Heart left ventricle (tissue), 16 donors: ENCODE results near the gene C4BPA. TPM values are rescaled to one million over a fixed set of nuclear protein-coding genes. Genes with fewer than 3 reads are reported as not detected.

Experiments used
- ATAC-seq, 4 donors: fragments of 200-7000 bp; cut with Tn5 transposase; one replicate each; pipeline ENCODE4 v1.9.1; 2020 to 2022; ENCODE audit warnings: moderate library complexity in 4 of 4, mild to moderate bottlenecking in 3 of 4, moderate number of reproducible peaks in 1 of 4
- DNase-seq, 5 donors: peaks; one replicate each; pipeline ENCODE4 v3.0.0-alpha.2; 2020
- H3K27ac ChIP-seq, 12 donors: fragments of 200-600 bp; sonication (generic) in 4 of 12; one replicate each; pipeline versions ENCODE4 v1.5.0 to v1.8.0; 2016 to 2022; ENCODE audit warnings: mild to moderate bottlenecking in 2 of 12
- H3K27me3 ChIP-seq, 9 donors: fragments of 200-600 bp; sonication (generic) in 2 of 9; one replicate each; pipeline versions ENCODE4 v1.5.1 to v1.8.0; 2016 to 2022; ENCODE audit warnings: mild to moderate bottlenecking in 3 of 9
- H3K36me3 ChIP-seq, 9 donors: fragments of 200-600 bp; sonication (generic) in 2 of 9; one replicate each; pipeline versions ENCODE4 v1.5.0 to v1.8.0; 2018 to 2022; ENCODE audit warnings: mild to moderate bottlenecking in 2 of 9
- H3K4me1 ChIP-seq, 12 donors: fragments of 200-600 bp; sonication (generic) in 4 of 12; one replicate each; pipeline versions ENCODE4 v1.5.0 to v1.8.0; 2016 to 2022; ENCODE audit warnings: mild to moderate bottlenecking in 3 of 12
- H3K4me3 ChIP-seq, 12 donors: fragments of 200-600 bp; sonication (generic) in 4 of 12; one replicate each; pipeline versions ENCODE4 v1.5.0 to v1.8.0; 2017 to 2022; ENCODE audit warnings: mild to moderate bottlenecking in 9 of 12, moderate library complexity in 4 of 12
- H3K9me3 ChIP-seq, 12 donors: fragments of 200-600 bp; sonication (generic) in 4 of 12; one replicate each; pipeline versions ENCODE4 v1.5.0 to v1.8.0; 2016 to 2022; ENCODE audit warnings: mild to moderate bottlenecking in 1 of 12
- POLR2A ChIP-seq, 2 donors: fragments of 450-650 bp; IDR thresholded peaks; one replicate each; pipeline ENCODE4 v1.6.1; 2017; ENCODE audit warnings: antibody characterized with exemption in 2 of 2, mild to moderate bottlenecking in 2 of 2, moderate library complexity in 2 of 2
- WGBS, 4 donors: extraction: QIAGEN DNeasy Blood & Tissue Kit in 2 of 4; methylation state at CpG; one replicate each; pipeline versions ENCODE4 v1.1.5 to v1.1.7; 2013 to 2018; 5-methylcytosine and 5-hydroxymethylcytosine counted together
- intact Hi-C, 10 donors: fragments of 100-400 bp; cut with DNase I; formaldehyde crosslinking; loops; one replicate each; pipeline versions ENCODE4 v1.11.1 to v1.14.2; 2022
- polyA plus RNA-seq, 2 donors: library from polyadenylated mRNA; stranded (reverse); fragments of 200-250 nt; gene quantifications; one replicate each; pipeline ENCODE4 v1.2.3, GENCODE V29; 2013
- total RNA-seq, 9 donors: library from RNA; depleted of rRNA in 2 of 9; stranded (reverse); fragments of >200 nt in 2 of 9; fragmentation: NEBNext Ultra II Directional in 3 of 9; extraction: Animal tissue kit (Norgen Biotek cat#: 25700) in 3 of 9; gene quantifications; one replicate each; pipeline versions ENCODE4 v1.1.0 to v1.2.4, GENCODE V29; 2016 to 2023
- TF ChIP-seq, protein P1 (sequence below), 12 donors: fragments of 200-600 bp; sonication (generic) in 4 of 12; IDR thresholded peaks; one replicate each; pipeline versions ENCODE4 v1.5.0 to v1.8.0; 2018 to 2022; ENCODE audit warnings: antibody characterized with exemption in 12 of 12, mild to moderate bottlenecking in 5 of 12
- donor health status: ischemic (EF 13 %, LVEDD 7.1; RV severe dilation, severe dysfunction).
- donor health status: healthy with polysubstance abuse.
- donor health status: DM: no; HTN: yes; CAD: no.
- donor health status: DM: no; HTN: no; CAD: no.
- donor health status: ischemic (EF 25% LVEDD 6.9; RV normal size, moderate dysfunction).
- donor health status: ischemic (EF 25% LVEDD 5.7; RV mildly dilated, moderate dysfunction).
- donor health status: healthy.
- donor health status: DM: yes; HTN: yes; CAD: no.
- donor health status: ischemic (EF 35%, LVEDD 5.7; RV mildly dilated, moderate dysfunction).
- donor health status: nonischemic (EF 11% LVEDD 7.7; RV severe dilation, severe dysfunction).
- donor health status: DM: yes; HTN: yes; CAD: no.
- donor health status: PGD.
- donor health status: ischemic (EF 29% LVEDD 5.4; RV normal size, mild dysfunction).
- donor health status: nonischemic (EF 23%, LVEDD 6.1; RV moderate dilation, normal function).

The C4BPA gene
- total and polyA plus RNA-seq, 11 donors, result 0.03 TPM; not detected in 10

- TF ChIP-seq, protein P1, sequence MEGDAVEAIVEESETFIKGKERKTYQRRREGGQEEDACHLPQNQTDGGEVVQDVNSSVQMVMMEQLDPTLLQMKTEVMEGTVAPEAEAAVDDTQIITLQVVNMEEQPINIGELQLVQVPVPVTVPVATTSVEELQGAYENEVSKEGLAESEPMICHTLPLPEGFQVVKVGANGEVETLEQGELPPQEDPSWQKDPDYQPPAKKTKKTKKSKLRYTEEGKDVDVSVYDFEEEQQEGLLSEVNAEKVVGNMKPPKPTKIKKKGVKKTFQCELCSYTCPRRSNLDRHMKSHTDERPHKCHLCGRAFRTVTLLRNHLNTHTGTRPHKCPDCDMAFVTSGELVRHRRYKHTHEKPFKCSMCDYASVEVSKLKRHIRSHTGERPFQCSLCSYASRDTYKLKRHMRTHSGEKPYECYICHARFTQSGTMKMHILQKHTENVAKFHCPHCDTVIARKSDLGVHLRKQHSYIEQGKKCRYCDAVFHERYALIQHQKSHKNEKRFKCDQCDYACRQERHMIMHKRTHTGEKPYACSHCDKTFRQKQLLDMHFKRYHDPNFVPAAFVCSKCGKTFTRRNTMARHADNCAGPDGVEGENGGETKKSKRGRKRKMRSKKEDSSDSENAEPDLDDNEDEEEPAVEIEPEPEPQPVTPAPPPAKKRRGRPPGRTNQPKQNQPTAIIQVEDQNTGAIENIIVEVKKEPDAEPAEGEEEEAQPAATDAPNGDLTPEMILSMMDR (IDR thresholded peaks at IDR 0.05), result no peak
- no peak for TF ChIP-seq POLR2A (IDR thresholded peaks at IDR 0.05)
- Histone ChIP-seq H3K27ac (peak overlapping the region in 7 of 12 donors; percentile 3 to 85 (median 34)), H3K27me3 (no peaks in the 10 kb centered on the region), H3K4me1 (peaks cover 0 to 60% (median 8%) of the 10 kb centered on the region in 12 donors), H3K4me3 (peak overlapping the region in 3 of 12 donors; percentile 43 to 56 (median 44)), H3K36me3 (peaks cover 0 to 95% (median 86%) of the 10 kb centered on the region in 9 donors), H3K9me3 (no peaks in the 10 kb centered on the region)
- ATAC-seq, result no peak
- intact Hi-C loops, result no loop called here
- no peak for DNase-seq
- WGBS, 4 donors, result 68 to 78% (median 77%) methylated on average over 5 of the region's 5 CpGs
These were observed 36.4 kb upstream of the C4BPA start for GRCh38 chr1:207067665-207068064.

DNA sequence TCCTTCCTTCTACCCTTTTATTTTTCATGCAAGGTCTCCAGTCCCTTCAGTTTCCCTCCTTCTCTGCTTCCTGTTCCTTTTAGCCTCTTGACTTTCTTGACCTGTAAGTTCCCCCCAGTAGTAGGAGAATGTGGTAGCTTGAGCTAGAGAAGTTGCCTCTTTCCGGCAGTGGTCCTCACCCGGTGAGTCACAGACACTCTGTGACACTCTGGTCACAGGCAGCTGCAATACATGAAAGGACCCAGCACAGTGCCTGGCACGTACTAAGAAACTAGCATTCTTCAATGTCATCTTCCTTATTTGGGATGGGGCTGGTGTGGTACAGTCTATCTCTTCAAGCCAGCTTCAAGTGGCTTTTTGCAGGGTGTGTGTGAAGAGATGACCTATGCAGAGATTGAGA lies 35.0 kb upstream of the C4BPA start:
- peak in 1 of 5 donors; percentile 50 for DNase-seq
- ATAC-seq, result peak in 3 of 4 donors; percentile 45 to 79 (median 73)
- Histone ChIP-seq H3K9me3 (no peaks in the 10 kb centered on the region), H3K27me3 (no peaks in the 10 kb centered on the region), H3K4me3 (peak overlapping the region in 1 of 12 donors; percentile 15), H3K27ac (peak overlapping the region in 10 of 12 donors; percentile 32 to 83 (median 66)), H3K4me1 (peaks cover 0 to 70% (median 8%) of the 10 kb centered on the region in 12 donors), H3K36me3 (peaks cover 0 to 96% (median 80%) of the 10 kb centered on the region in 9 donors)
- WGBS, 4 donors, result 52 to 64% (median 57%) methylated on average over 3 of the region's 3 CpGs
- intact Hi-C loops, result no loop called here
- TF ChIP-seq, protein P1 (IDR thresholded peaks at IDR 0.05), result no peak
- TF ChIP-seq POLR2A (IDR thresholded peaks at IDR 0.05), result no peak

- ATAC-seq, result peak; percentile 63 to 86 (median 80)
- H3K36me3 ChIP-seq, result peaks cover 0 to 99% (median 72%) of the 10 kb centered on the region in 9 donors
- H3K27me3 ChIP-seq, result no peaks in the 10 kb centered on the region
- peak; percentile 62 to 83 (median 68) for DNase-seq
- no peaks in the 10 kb centered on the region for H3K9me3 ChIP-seq
- intact Hi-C loops, result loop anchor here in 1 of 10 donors (10.0 kb wide), 1 partner anchor 155 kb away; no protein-coding TSS in a partner anchor
- TF ChIP-seq POLR2A (IDR thresholded peaks at IDR 0.05), result no peak
- TF ChIP-seq, protein P1 (IDR thresholded peaks at IDR 0.05), result no peak
- H3K27ac ChIP-seq, result peak overlapping the region in 11 of 12 donors; percentile 25 to 83 (median 67)
- 49 to 90% (median 66%) methylated on average over 1 to 5 of the region's 5 CpGs for WGBS, 4 donors
- peaks cover 0 to 72% (median 9%) of the 10 kb centered on the region in 12 donors for H3K4me1 ChIP-seq
- H3K4me3 ChIP-seq, result no peak overlapping the region
These were observed 34.1 kb upstream of the C4BPA start for GRCh38 chr1:207069858-207070506.

- TF ChIP-seq POLR2A (IDR thresholded peaks at IDR 0.05), result no peak
- TF ChIP-seq, protein P1 (IDR thresholded peaks at IDR 0.05), result no peak
- intact Hi-C loops, result loop anchor here in 1 of 10 donors (10.0 kb wide), 1 partner anchor 156 kb away; no protein-coding TSS in a partner anchor
- Histone ChIP-seq H3K4me1 (peaks cover 0 to 76% (median 9%) of the 10 kb centered on the region in 12 donors), H3K27ac (peak overlapping the region in 11 of 12 donors; percentile 25 to 83 (median 67)), H3K4me3 (no peak overlapping the region), H3K9me3 (no peaks in the 10 kb centered on the region), H3K27me3 (no peaks in the 10 kb centered on the region), H3K36me3 (peaks cover 0 to 99% (median 71%) of the 10 kb centered on the region in 9 donors)
- peak in 1 of 4 donors; percentile 3 for ATAC-seq
- 82 to 93% (median 85%) methylated on average over 4 of the region's 4 CpGs for WGBS, 4 donors
- no peak for DNase-seq
These were observed 33.2 kb upstream of the C4BPA start for GRCh38 chr1:207070811-207071210.
